Glutamatergic neuron (in vitro differentiated cells): ENCODE measurements around the gene USP19. TPM values are rescaled to one million over a fixed set of nuclear protein-coding genes. Genes with fewer than 3 reads are reported as not detected.

ENCODE experiments used
- microRNA-seq: library from miRNA; unstranded; fragments of <30 nt; microRNA quantifications from one replicate; pipeline ENCODE4, GENCODE V29; 2020; ENCODE audit not compliant: unreplicated experiment
- total RNA-seq: library from RNA; stranded (reverse); fragmentation: NEBNext Ultra II Directional; extraction: Animal tissue kit (Norgen Biotek cat#: 25700); gene quantifications from one replicate; pipeline ENCODE4 v1.2.1, GENCODE V29; 2021; ENCODE audit not compliant: unreplicated experiment

USP19 gene
- total RNA-seq, 1 donor from 2014 or later: 83.1 TPM

Small RNA genes within 50 kb of the gene (microRNA-seq; reads per million reads assigned to microRNA genes)
- 1.1 reads per million for gene MIR6890

Other genes starting within 250 kb of the USP19 start
- 24.3 TPM for gene SLC25A20, start 221.9 kb downstream of the USP19 start, total RNA-seq
- 74.6 TPM for gene ARIH2, start 202.0 kb downstream of the USP19 start, total RNA-seq
- gene P4HTM, start 130.6 kb downstream of the USP19 start, total RNA-seq: 18.4 TPM
- 236 TPM for gene WDR6, start 113.4 kb downstream of the USP19 start, total RNA-seq
- 26.3 TPM for gene DALRD3, start 102.2 kb downstream of the USP19 start, total RNA-seq
- 50.6 TPM for gene NDUFAF3, start 98.7 kb downstream of the USP19 start, total RNA-seq
- gene IMPDH2, start 91.4 kb downstream of the USP19 start, total RNA-seq: 100 TPM
- gene QRICH1, start 26.8 kb downstream of the USP19 start, total RNA-seq: 135 TPM
- gene QARS1, start 16.1 kb downstream of the USP19 start, total RNA-seq: 266 TPM
- 16.6 TPM for gene LAMB2, start 12.2 kb upstream of the USP19 start, total RNA-seq
- 22.1 TPM for gene CCDC71, start 45.5 kb upstream of the USP19 start, total RNA-seq
- 36.3 TPM for gene KLHDC8B, start 50.8 kb upstream of the USP19 start, total RNA-seq
- gene C3orf62, start 156.4 kb upstream of the USP19 start, total RNA-seq: 7.5 TPM
- 70.0 TPM for gene USP4, start 219.2 kb upstream of the USP19 start, total RNA-seq
- 239 TPM for gene GPX1, start 237.5 kb upstream of the USP19 start, total RNA-seq